Smooth muscle cell of bladder (primary cell): ENCODE results near the gene OR2T4. TPM values are rescaled to one million over a fixed set of nuclear protein-coding genes. Genes with fewer than 3 reads are reported as not detected.

Experiments
- total RNA-seq: library from RNA; depleted of rRNA; stranded (reverse); fragments of >200 nt; gene quantifications from 2 replicates; pipeline ENCODE4 v1.2.3, GENCODE V29; 2014

Gene OR2T4, protein sequence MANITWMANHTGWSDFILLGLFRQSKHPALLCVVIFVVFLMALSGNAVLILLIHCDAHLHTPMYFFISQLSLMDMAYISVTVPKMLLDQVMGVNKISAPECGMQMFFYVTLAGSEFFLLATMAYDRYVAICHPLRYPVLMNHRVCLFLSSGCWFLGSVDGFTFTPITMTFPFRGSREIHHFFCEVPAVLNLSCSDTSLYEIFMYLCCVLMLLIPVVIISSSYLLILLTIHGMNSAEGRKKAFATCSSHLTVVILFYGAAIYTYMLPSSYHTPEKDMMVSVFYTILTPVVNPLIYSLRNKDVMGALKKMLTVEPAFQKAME
- not detected in 2 replicates for total RNA-seq

DNA sequence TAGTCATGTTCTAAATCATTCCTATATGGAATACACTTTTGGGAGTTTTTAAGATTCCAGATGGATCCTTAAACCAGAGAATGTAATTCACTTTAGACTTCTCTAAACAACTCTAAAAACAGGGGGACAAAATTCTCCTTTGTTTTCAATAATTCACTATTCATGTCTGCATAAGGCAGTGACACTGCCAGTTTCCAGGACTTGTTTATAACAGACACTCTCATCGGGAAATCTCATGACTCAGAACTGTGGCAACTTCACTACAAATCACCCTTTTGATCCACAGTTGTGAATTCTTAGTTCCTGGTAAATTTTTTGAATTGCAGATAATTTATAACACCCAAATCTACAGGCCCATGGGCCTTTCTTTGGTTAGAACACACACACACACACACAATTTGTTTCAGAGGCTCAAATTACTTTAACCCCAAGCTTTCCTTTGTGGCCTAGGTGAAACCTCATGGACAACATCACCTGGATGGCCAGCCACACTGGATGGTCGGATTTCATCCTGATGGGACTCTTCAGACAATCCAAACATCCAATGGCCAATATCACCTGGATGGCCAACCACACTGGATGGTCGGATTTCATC lies at the start of gene OR2T4:
Gene OR2T4, plus strand, starts transcription at position 545 of the 595 bp plus-strand sequence. Its CDS starts 0 bp downstream, at position 545.

DNA sequence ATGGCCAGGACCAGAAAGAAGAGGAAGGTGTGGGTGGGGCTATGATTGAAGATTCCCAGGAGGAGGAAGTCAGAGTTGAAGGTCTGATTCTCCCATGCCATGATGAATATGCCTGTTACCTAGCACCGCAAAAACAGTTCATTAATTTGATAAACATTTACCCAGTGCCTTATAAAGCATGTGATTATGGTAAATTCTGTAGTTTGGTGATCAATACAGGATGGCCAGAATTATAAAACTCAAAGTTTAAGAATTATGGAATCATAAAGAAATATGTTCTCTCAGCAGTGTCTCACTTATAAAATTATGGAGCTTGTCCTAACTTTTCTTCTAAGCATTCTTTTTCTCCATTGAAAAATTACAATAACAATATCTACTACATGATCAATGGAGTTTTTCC lies 37.0 kb upstream of the OR2T4 start, which contains the start of gene OR2M7:
Gene OR2M7, minus strand, starts transcription at position 101 of the 400 bp plus-strand sequence. Its CDS starts 0 bp downstream, at position 101.

DNA sequence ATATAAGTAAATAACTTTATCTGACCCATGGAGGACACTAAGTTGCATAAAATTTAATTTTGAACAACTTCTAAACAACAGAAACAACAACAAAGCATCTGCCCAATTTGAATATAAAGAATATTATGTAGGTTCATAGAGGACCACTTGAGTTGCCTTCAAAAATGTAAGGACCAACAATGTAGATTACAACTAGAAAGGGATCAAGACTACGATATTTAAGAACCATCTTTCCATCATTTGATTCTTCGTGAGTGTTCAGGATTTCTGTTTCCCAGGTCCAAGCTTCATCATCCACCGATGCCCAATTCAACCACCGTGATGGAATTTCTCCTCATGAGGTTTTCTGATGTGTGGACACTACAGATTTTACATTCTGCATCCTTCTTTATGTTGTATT lies 13.0 kb upstream of the OR2T4 start, which contains the start of gene OR14C36:
Gene OR14C36, plus strand, starts transcription at position 301 of the 400 bp plus-strand sequence. Its CDS starts 0 bp downstream, at position 301.

DNA sequence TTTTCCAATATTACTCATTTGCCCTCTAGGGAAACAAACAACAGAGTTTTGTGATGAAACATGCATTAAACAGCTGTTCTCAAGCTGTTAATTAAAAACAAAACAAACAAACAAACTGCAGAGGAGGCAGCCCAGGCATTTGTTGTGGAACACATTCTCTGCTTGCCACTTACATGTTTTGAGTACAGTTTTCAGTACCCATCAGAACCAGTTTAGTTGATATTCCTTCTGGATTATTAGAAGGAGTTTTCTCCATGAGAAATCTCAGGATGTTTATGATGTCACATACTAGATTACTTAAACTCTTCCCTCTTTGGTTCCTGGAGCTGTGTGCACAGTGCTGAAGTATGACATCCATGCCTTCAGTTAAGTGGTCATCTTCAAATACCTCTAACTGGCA lies 14.0 kb downstream of the OR2T4 start, which contains the start of gene OR2T6:
Gene OR2T6, plus strand, starts transcription at position 301 of the 400 bp plus-strand sequence. CDS start 11,863 bp downstream, outside the sequence.

DNA sequence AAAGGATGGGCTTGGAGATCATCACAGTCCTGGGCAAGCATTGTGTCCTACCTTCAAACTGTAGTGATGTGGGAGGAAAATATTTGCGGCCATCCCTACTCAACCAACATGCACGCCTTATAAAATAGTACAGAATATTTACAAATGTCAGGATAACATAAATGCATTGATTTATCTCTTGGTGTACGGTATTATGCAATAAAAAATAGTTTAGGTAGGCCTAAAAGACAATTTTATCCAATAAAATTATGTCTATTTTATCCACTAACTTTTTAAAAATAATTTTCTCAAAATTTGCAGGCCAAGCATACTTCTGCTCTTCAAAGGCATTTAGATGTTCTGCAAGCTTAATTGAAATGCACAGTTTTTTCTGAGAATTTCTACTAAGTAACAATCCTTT lies 41.3 kb downstream of the OR2T4 start, which contains the start of gene OR2T1:
Gene OR2T1, plus strand, starts transcription at position 301 of the 400 bp plus-strand sequence. CDS start 3,100 bp downstream, outside the sequence.

Other genes with a start within 250 kb of the OR2T4 start
- gene OR2M5, start 216.5 kb upstream of the OR2T4 start, total RNA-seq = not detected in 2 replicates
- not detected in 2 replicates for gene OR2M2, start 186.8 kb upstream of the OR2T4 start, total RNA-seq
- gene OR2M3, start 164.4 kb upstream of the OR2T4 start, total RNA-seq = not detected in 2 replicates
- gene OR2M4, start 130.2 kb upstream of the OR2T4 start, total RNA-seq = not detected in 2 replicates
- not detected in 2 replicates for gene OR2T33, start 83.7 kb upstream of the OR2T4 start, total RNA-seq
- gene OR2T12, start 58.2 kb upstream of the OR2T4 start, total RNA-seq = not detected in 2 replicates
- not detected in 2 replicates for gene OR2M7, start 37.1 kb upstream of the OR2T4 start, total RNA-seq
- gene OR14C36, start 12.9 kb upstream of the OR2T4 start, total RNA-seq = not detected in 2 replicates
- not detected in 2 replicates for gene OR2T6, start 14.1 kb downstream of the OR2T4 start, total RNA-seq
- gene OR2T1, start 41.4 kb downstream of the OR2T4 start, total RNA-seq = not detected in 2 replicates
- not detected in 2 replicates for gene OR2T2, start 84.0 kb downstream of the OR2T4 start, total RNA-seq
- not detected in 2 replicates for gene OR2T3, start 111.7 kb downstream of the OR2T4 start, total RNA-seq
- gene OR2T5, start 126.9 kb downstream of the OR2T4 start, total RNA-seq = not detected in 2 replicates
- not detected in 2 replicates for gene OR2G6, start 146.4 kb downstream of the OR2T4 start, total RNA-seq
- not detected in 2 replicates for gene OR2T29, start 201.1 kb downstream of the OR2T4 start, total RNA-seq
- gene OR2T34, start 213.1 kb downstream of the OR2T4 start, total RNA-seq = not detected in 2 replicates
- not detected in 2 replicates for gene OR2T10, start 236.0 kb downstream of the OR2T4 start, total RNA-seq